ENCODE results near the gene OXCT2.

- TF ChIP-seq POLR2A (IDR thresholded peaks at IDR 0.05) = no peak
- no peak for TF ChIP-seq CTCF (IDR thresholded peaks at IDR 0.05)
Measured at GRCh38 chr1:39761557-39762260, 9.4 kb downstream of the OXCT2 start.
